ENCODE measurements around the gene HSPG2.

DNA sequence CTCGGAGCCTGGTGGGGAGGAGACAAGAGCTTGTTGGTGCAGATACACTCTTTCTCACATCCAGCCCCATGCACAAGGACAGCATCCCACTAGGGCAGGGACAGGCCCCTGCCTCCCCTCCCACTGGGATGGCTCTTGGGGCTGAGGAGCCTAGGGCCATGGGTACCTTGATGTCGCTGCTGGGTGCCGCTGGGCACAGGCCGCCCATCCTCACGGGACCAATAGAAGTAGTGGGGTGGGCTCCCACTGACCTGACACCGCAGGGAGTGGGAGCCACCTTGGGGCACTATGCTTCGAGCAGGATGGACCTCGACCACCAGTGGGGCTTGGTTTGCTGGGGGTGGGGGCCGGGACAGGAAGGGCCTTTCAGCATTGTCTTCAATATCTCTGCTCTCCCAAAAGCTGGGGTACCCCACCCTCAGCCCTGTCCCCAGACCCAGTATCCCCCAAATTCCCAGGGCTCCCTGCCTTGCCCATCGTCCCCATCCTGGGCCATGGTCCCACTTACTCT, 77.4 kb downstream of the HSPG2 start:
- TF ChIP-seq POLR2A (IDR thresholded peaks at IDR 0.05; ENCODE audit: low read depth, low read length) (no peak), POLR2AphosphoS5 (IDR thresholded peaks at IDR 0.05; ENCODE audit: low read depth, low read length) (no peak)
